Panc1 (cell line): ENCODE measurements around the gene PCDH11Y. TPM values are rescaled to one million over a fixed set of nuclear protein-coding genes. Genes with fewer than 3 reads are reported as not detected.
"Not testable (repeated sequence)": the region's sequence is repeated elsewhere in the genome, so short reads cannot be mapped to it uniquely, and the experiment has no call there.

Source experiments
- ATAC-seq: fragments of 200-7000 bp; cut with Tn5 transposase; 2 replicates; pipeline ENCODE4 v1.9.1; 2020; ENCODE audit warnings: mild to moderate bottlenecking, moderate library complexity
- BruUV-seq: library from RNA; stranded (reverse); fragments of 400-500 nt; replicated peaks from 2 replicates; lab custom pipeline; 2021; lab: Mats Ljungman, UMichigan
- CTCF ChIA-PET: fragments of 300-600 bp; sonication (Branson Sonifier 250); formaldehyde crosslinking; loops from one replicate; lab custom pipeline; 2022; ENCODE audit warnings: antibody characterized with exemption; lab: Charles Lee
- POLR2A ChIA-PET: fragments of 300-600 bp; sonication (Branson Sonifier 250); formaldehyde crosslinking; loops from one replicate; lab custom pipeline; 2022; ENCODE audit warnings: antibody characterized with exemption; lab: Charles Lee
- DNase-seq: peaks from one replicate; pipeline ENCODE4 v3.0.0-alpha.2; 2010; ENCODE audit warnings: low read depth, low spot score
- H3K27ac ChIP-seq: 2 replicates; pipeline ENCODE4 v1.5.1; 2011; ENCODE audit warnings: mild to moderate bottlenecking, low read length, inconsistent platforms
- H3K27me3 ChIP-seq: fragments of 200-500 bp; sonication (Bioruptor generic); 2 replicates; pipeline ENCODE4 v1.6.0; 2014; ENCODE audit warnings: low read length, inconsistent platforms; ENCODE audit not compliant: control insufficient read depth, insufficient read depth
- H3K36me3 ChIP-seq: fragments of 200-500 bp; sonication (Bioruptor generic); 2 replicates; pipeline ENCODE4 v1.5.1; 2014; ENCODE audit warnings: inconsistent platforms, mild to moderate bottlenecking, low read length, moderate library complexity; ENCODE audit not compliant: control insufficient read depth, insufficient read depth
- H3K4me1 ChIP-seq: 2 replicates; pipeline ENCODE4 v1.5.1; 2011; ENCODE audit warnings: inconsistent platforms, mild to moderate bottlenecking, low read length, moderate library complexity; ENCODE audit not compliant: control insufficient read depth, insufficient read depth
- H3K4me3 ChIP-seq, 2 experiments: 2 replicates each; pipeline ENCODE4 v1.5.1; 2011 to 2012; ENCODE audit warnings: low read depth in 2 of 2, low read length in 2 of 2, mild to moderate bottlenecking in 2 of 2, inconsistent platforms in 1 of 2, moderate library complexity in 1 of 2
- H3K9me3 ChIP-seq: fragments of 200-500 bp; sonication (Bioruptor generic); 2 replicates; pipeline ENCODE4 v1.5.1; 2014; ENCODE audit warnings: low read depth, mild to moderate bottlenecking, inconsistent platforms, low read length, moderate library complexity; ENCODE audit not compliant: control insufficient read depth, insufficient read depth
- in situ Hi-C: cut with HindIII; loops from 2 replicates; pipeline ENCODE4 v1.10.0; 2016; ENCODE audit warnings: low sequenced_read_pairs, low pct_unique_long_range_greater_than_20kb
- intact Hi-C: fragments of 100-400 bp; cut with micrococcal nuclease; formaldehyde crosslinking; loops from one replicate; pipeline ENCODE4 v1.10.0; 2022; ENCODE audit not compliant: unreplicated experiment
- total RNA-seq: library from RNA; stranded (reverse); gene quantifications from one replicate; pipeline ENCODE4 v1.2.1, GENCODE V29; 2021; ENCODE audit not compliant: unreplicated experiment

PCDH11Y gene
- total RNA-seq, 1 experiment from 2014 or later = 0.26 TPM

DNA sequence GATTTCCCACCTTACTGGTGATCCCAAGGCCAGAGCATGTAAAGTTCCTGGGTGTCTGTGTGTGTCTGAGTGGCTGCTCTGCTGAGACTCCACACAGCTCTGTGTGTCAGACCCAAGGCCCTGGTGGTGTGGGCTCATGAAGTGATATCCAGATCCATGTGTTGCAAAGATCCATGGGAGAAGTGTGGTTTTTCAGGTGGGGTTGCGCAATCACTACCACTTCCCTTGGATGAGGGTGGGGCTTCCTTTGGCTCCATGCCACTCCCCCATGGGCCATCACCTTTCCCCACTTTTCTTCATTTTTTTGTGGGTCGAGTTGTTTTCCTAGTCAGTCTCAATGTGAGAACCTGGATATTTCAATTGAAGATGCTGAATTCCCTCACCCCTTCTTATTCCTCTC lies 182.9 kb downstream of the PCDH11Y start:
- in situ Hi-C loops, CTCF ChIA-PET, H3K9me3 ChIP-seq, intact Hi-C loops, POLR2A ChIA-PET, H3K27ac ChIP-seq, H3K4me3 ChIP-seq, DNase-seq, H3K36me3 ChIP-seq, ATAC-seq, H3K4me1 ChIP-seq, BruUV-seq, H3K27me3 ChIP-seq: not testable (repeated sequence)

DNA sequence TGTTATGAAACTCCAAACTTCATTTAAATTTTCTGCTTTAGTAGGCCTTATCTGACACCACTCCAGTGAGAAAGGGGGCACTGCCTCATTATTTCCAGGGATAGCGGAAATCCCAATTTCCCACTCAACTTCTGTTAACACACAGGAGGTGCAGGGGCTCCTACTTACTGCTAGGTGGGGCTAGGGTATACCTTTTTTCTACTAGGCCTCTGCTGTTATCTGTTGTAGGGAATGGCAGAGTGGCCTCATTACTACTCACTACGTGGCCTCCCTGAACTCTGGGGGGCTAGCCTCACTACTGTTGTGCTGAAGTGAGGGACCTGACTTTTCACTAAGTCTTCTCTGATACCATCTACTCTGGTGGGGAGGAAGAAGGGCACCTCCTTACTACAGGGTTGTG lies 215.0 kb downstream of the PCDH11Y start:
- H3K36me3 ChIP-seq, POLR2A ChIA-PET, in situ Hi-C loops, ATAC-seq, DNase-seq, BruUV-seq, H3K4me3 ChIP-seq, intact Hi-C loops, CTCF ChIA-PET, H3K9me3 ChIP-seq, H3K27me3 ChIP-seq, H3K4me1 ChIP-seq, H3K27ac ChIP-seq: not testable (repeated sequence)

DNA sequence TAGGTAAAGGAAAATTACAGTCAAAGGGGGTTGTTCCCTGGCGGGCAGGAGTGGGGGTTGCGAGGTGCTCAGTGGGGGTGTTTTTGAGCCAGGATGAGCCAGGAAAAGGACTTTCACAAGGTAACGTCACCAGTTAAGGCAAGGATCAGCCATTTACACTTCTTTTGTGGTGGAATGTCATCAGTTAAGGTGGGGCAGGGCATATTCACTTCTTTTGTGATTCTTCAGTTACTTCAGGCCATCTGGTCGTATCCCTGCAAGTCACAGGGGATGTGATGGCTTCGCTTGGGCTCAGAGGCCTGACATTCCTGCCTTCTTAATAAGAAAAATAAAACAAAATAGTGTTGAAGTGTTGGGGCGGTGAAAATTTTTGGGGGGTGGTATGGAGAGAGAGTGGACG lies 324.8 kb downstream of the PCDH11Y start:
- H3K36me3 ChIP-seq, DNase-seq, ATAC-seq, in situ Hi-C loops, H3K4me1 ChIP-seq, intact Hi-C loops, H3K4me3 ChIP-seq, CTCF ChIA-PET, POLR2A ChIA-PET, H3K27ac ChIP-seq, H3K9me3 ChIP-seq, H3K27me3 ChIP-seq, BruUV-seq: not testable (repeated sequence)

DNA sequence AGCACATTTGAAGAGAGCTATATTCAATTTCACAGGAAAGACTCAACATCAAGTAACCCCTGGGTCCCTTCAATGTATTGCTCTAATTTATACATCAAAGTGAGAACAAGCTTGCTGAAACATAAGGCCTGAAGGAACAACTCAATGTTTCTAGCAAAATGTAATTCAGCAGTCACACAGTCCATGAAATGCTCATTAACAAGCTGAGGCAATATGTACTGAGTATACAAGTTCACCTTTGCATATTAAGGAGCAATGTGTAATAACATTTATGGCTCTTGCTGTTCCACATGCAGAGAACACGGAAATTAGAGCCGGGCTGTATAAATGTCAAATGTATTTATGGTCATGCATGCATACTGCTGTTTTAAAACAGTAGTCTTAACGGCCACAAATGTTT lies 342.1 kb downstream of the PCDH11Y start:
- in situ Hi-C loops, POLR2A ChIA-PET, H3K9me3 ChIP-seq, BruUV-seq, H3K36me3 ChIP-seq, H3K27ac ChIP-seq, intact Hi-C loops, H3K4me1 ChIP-seq, H3K27me3 ChIP-seq, DNase-seq, ATAC-seq, CTCF ChIA-PET, H3K4me3 ChIP-seq: not testable (repeated sequence)

DNA sequence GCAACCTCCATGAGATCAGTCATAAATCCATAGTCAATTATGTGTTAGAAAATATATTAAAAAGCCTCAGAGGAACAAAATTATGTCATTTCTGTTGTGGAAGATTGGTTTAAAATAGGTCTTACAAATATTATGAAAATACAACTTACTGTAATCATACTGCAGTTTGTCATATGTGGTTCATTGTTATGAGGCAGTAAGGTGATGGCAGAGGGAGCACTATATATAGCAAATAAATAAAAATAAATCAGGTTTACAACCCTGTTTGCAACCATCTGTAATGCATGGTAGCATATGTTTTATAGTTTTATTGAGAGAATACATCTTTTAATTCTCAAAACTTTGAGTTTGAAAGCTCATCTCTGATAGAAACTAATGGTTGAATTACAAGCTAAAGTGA lies 543.6 kb downstream of the PCDH11Y start:
- CTCF ChIA-PET, POLR2A ChIA-PET, DNase-seq, H3K36me3 ChIP-seq, in situ Hi-C loops, H3K4me1 ChIP-seq, intact Hi-C loops, H3K9me3 ChIP-seq, ATAC-seq, H3K27me3 ChIP-seq, BruUV-seq, H3K27ac ChIP-seq, H3K4me3 ChIP-seq: not testable (repeated sequence)

DNA sequence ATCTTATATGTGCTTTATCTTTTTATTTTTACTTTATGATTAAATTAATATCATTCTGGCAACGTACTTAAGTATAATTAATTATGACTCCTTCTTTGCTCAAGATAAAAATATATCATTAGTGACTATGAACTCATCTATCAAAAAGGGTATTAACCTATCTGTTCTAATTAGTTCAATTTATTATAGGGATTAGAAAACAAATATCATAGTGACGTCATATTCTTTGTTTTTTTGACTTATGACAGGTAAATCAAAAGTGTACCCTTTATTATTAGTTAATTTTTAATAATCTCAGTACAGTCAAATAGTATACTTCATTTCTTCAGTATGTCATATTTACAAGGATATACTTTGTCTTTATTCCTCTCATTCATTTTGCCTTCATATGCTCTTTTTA lies 638.5 kb downstream of the PCDH11Y start:
- H3K9me3 ChIP-seq, DNase-seq, H3K4me1 ChIP-seq, in situ Hi-C loops, CTCF ChIA-PET, H3K27ac ChIP-seq, H3K36me3 ChIP-seq, BruUV-seq, H3K4me3 ChIP-seq, POLR2A ChIA-PET, ATAC-seq, intact Hi-C loops, H3K27me3 ChIP-seq: not testable (repeated sequence)

DNA sequence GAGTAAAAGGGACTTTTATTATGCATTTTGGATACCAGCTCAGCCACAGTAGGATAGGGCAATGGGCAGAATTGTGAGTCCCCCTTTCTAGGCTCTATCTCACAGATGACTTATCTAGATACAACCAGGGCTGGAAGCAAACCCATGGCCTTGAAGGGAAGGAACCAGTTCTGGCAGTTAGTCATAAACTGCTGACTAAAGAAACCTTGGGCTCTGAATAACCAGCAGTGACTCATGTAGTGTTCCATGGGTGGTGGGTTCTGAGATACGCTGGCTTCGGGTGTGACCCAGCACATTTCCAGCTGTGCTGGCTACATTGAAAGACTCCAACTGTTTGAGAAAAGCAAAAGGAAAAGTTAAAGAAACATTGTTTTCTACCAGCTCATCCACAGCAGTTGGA lies 679.2 kb downstream of the PCDH11Y start:
- POLR2A ChIA-PET = not testable (repeated sequence)

DNA sequence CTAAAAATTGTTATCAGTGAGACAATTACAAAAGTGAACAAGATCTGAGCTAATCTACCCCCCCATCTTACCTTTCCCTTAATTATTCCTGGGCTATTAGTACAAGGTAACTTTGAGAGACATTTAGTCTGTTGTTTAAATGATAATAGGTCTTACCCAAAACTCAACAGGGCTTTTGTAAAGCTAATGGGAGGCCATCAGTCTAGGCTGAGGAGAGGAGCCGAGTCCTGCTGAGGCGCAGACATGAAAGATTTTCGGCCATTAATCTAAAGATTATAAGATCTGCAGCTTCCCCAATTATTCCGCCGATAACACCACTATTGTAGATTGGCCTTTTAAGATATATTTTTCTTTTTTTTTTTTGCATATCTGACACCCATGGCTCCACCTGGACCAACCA lies 708.6 kb downstream of the PCDH11Y start:
- POLR2A ChIA-PET, H3K4me1 ChIP-seq, DNase-seq, H3K9me3 ChIP-seq, intact Hi-C loops, BruUV-seq, ATAC-seq, H3K4me3 ChIP-seq, H3K36me3 ChIP-seq, in situ Hi-C loops, H3K27me3 ChIP-seq, CTCF ChIA-PET, H3K27ac ChIP-seq: not testable (repeated sequence)

More for the DNA sequence above, 679.2 kb downstream of the PCDH11Y start:
- H3K27me3 ChIP-seq, intact Hi-C loops, H3K4me3 ChIP-seq, CTCF ChIA-PET, DNase-seq, H3K27ac ChIP-seq, H3K36me3 ChIP-seq, BruUV-seq, in situ Hi-C loops, H3K9me3 ChIP-seq, ATAC-seq, H3K4me1 ChIP-seq: not testable (repeated sequence)
